ENCODE results near the gene EBF4.
A peak's percentile ranks its signal among the peaks of the same experiment; 100 is the strongest.

EBF4 gene

GRCh38 chr20:2773812-2774211 lies 81.2 kb downstream of the EBF4 start:
- no peak for TF ChIP-seq ZFX (IDR thresholded peaks at IDR 0.05; ENCODE audit: borderline replicate concordance)
- no peak for TF ChIP-seq CTCF (IDR thresholded peaks at IDR 0.05)
- H3K27ac ChIP-seq = no peak overlapping the region

DNA sequence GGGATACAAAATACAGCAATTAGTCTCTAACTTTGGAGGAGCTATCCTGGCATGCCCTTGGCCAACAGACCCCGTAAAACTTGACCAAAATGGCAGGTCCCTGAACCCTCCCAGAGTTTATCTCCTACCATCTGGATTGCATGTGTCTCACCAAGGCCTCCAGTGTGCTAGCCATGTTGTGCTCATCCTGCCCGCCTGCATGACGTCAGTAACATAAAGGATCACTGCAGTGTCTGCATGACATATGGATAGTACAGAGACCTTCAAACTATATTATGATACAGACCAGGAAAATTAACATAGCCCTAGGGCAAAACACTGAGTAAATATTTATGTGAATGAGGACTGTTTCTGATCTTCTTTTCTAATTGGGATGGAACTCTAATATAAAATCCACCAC lies 82.6 kb downstream of the EBF4 start:
- no peak overlapping the region for H3K27ac ChIP-seq
- TF ChIP-seq CTCF (IDR thresholded peaks at IDR 0.05) (no peak), ZFX (IDR thresholded peaks at IDR 0.05; ENCODE audit: borderline replicate concordance) (no peak)

- H3K27ac ChIP-seq = no peak overlapping the region
- TF ChIP-seq CTCF (IDR thresholded peaks at IDR 0.05) (no peak), ZFX (IDR thresholded peaks at IDR 0.05; ENCODE audit: borderline replicate concordance) (no peak)
These were observed 86.2 kb downstream of the EBF4 start for GRCh38 chr20:2778602-2779321.

DNA sequence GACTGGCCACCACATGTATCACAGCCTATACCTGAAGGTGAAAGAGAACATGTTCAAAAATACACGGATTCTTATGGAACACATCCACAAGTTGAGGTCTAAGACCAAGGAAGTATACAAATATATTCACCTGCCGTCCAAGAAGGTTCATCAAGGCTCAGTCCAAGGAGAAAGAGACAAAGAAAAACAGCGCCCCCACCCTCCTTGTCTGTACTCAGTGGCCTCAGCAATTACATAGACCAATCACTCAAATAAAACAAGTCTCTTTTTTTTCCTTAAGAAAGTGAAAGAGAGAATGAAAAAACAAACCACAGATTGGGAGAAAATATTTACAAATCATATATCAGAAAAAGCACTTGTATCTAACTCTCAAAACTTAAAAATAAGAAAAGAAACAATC lies 88.4 kb downstream of the EBF4 start:
- no peak overlapping the region for H3K27ac ChIP-seq
- TF ChIP-seq CTCF (IDR thresholded peaks at IDR 0.05) (peak; percentile 45), ZFX (IDR thresholded peaks at IDR 0.05; ENCODE audit: borderline replicate concordance) (no peak)

GRCh38 chr20:2783908-2784566 lies 91.5 kb downstream of the EBF4 start:
- no peak overlapping the region for H3K27ac ChIP-seq
- TF ChIP-seq ZFX (IDR thresholded peaks at IDR 0.05; ENCODE audit: borderline replicate concordance) (no peak), CTCF (IDR thresholded peaks at IDR 0.05) (no peak)

DNA sequence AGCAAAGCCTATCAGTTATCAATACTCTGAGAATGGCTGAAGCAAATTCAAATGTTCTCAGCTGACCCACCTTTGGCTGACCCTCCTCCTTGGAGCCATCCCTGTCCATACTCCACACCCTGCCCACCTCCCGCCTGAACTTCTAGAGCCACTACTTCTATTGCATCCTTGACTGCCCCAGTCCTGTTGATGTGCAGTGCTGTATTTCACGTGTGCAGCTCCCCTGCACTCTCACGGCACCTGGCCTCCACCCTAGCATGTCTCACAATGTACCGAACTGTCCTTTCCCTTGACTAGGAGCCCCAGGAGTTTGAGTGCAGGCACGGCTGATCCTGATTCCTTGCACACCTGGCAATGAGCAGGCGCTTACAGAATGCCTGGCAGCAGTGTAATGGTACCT lies 100.9 kb downstream of the EBF4 start:
- H3K27ac ChIP-seq = no peak overlapping the region
- TF ChIP-seq ZFX (IDR thresholded peaks at IDR 0.05; ENCODE audit: borderline replicate concordance) (no peak), CTCF (IDR thresholded peaks at IDR 0.05) (no peak)

GRCh38 chr20:2794202-2794748 lies 101.7 kb downstream of the EBF4 start:
- H3K27ac ChIP-seq = no peak overlapping the region
- TF ChIP-seq CTCF (IDR thresholded peaks at IDR 0.05) = no peak
- no peak for TF ChIP-seq ZFX (IDR thresholded peaks at IDR 0.05; ENCODE audit: borderline replicate concordance)
